PC-9 (cell line): ENCODE measurements around the gene CSH2. TPM values are rescaled to one million over a fixed set of nuclear protein-coding genes. Genes with fewer than 3 reads are reported as not detected.

Experiments used
- BruUV-seq: library from RNA; stranded (reverse); fragments of 400-500 nt; replicated peaks from 2 replicates; lab custom pipeline; 2021; lab: Mats Ljungman, UMichigan
- CTCF ChIA-PET: fragments of 300-600 bp; sonication (Branson Sonifier 250); formaldehyde crosslinking; loops from one replicate; lab custom pipeline; 2022; ENCODE audit warnings: antibody characterized with exemption; lab: Charles Lee
- POLR2A ChIA-PET: fragments of 300-600 bp; sonication (Branson Sonifier 250); formaldehyde crosslinking; loops from one replicate; lab custom pipeline; 2022; ENCODE audit warnings: antibody characterized with exemption; ENCODE audit not compliant: unreplicated experiment; lab: Charles Lee
- DNase-seq, 2 experiments: peaks; one replicate each; pipeline versions ENCODE4 v3.0.0 to v3.0.0-alpha.2; 2015 to 2022; ENCODE audit warnings: mixed read lengths in 1 of 2
- H2AFZ ChIP-seq: fragments of 200-600 bp; sonication (generic); 2 replicates; pipeline ENCODE4 v1.8.1; 2017; ENCODE audit warnings: antibody characterized with exemption
- H3F3A ChIP-seq: fragments of 200-600 bp; sonication (generic); 2 replicates; pipeline ENCODE4 v1.8.1; 2017; ENCODE audit warnings: antibody characterized with exemption, mild to moderate bottlenecking, low read depth; ENCODE audit not compliant: insufficient read depth
- H3K27ac ChIP-seq: fragments of 200-600 bp; sonication (generic); 2 replicates; pipeline ENCODE4 v1.6.1; 2016; ENCODE audit warnings: mixed run types
- H3K27me3 ChIP-seq: fragments of 200-600 bp; sonication (generic); 2 replicates; pipeline ENCODE4 v1.6.1; 2016; ENCODE audit warnings: low read depth, mixed run types; ENCODE audit not compliant: insufficient read depth
- H3K36me3 ChIP-seq: fragments of 200-600 bp; sonication (generic); 2 replicates; pipeline ENCODE4 v1.6.1; 2016; ENCODE audit warnings: low read depth, mixed run types
- H3K4me1 ChIP-seq: fragments of 200-600 bp; sonication (generic); replicated peaks from 2 replicates; pipeline ENCODE4 v1.6.1; 2016; ENCODE audit warnings: mixed run types; ENCODE audit not compliant: insufficient read depth
- H3K4me2 ChIP-seq: fragments of 200-600 bp; sonication (generic); 2 replicates; pipeline ENCODE4 v1.6.1; 2017; ENCODE audit warnings: mixed run types
- H3K4me3 ChIP-seq: fragments of 200-600 bp; sonication (generic); 2 replicates; pipeline ENCODE4 v1.6.1; 2016; ENCODE audit warnings: mixed run types
- H3K79me2 ChIP-seq: fragments of 200-600 bp; sonication (generic); 2 replicates; pipeline ENCODE4 v1.6.1; 2017; ENCODE audit warnings: low read depth, mixed run types
- H3K9me2 ChIP-seq: fragments of 200-600 bp; sonication (generic); 2 replicates; pipeline ENCODE4 v1.8.1; 2017; ENCODE audit warnings: mild to moderate bottlenecking; ENCODE audit not compliant: insufficient read depth
- H3K9me3 ChIP-seq: fragments of 200-600 bp; sonication (generic); 2 replicates; pipeline ENCODE4 v1.8.1; 2016; ENCODE audit warnings: low read depth; ENCODE audit not compliant: insufficient read depth
- H4K20me1 ChIP-seq: fragments of 200-600 bp; sonication (generic); 2 replicates; pipeline ENCODE4 v1.8.1; 2017; ENCODE audit not compliant: insufficient read depth
- EZH2 ChIP-seq: fragments of 200-600 bp; sonication (generic); IDR thresholded peaks from 2 replicates; pipeline ENCODE4 v1.8.0; 2017; ENCODE audit warnings: antibody characterized with exemption, low read depth
- intact Hi-C: fragments of 100-400 bp; cut with micrococcal nuclease; formaldehyde crosslinking; loops from one replicate; pipeline ENCODE4 v1.10.0; 2022; ENCODE audit not compliant: unreplicated experiment
- total RNA-seq: library from RNA; stranded (reverse); gene quantifications from 2 replicates; pipeline ENCODE4 v1.2.3, GENCODE V29; 2021
- TF ChIP-seq, protein P1 (sequence below): fragments of 200-600 bp; sonication (generic); conservative IDR thresholded peaks from 2 replicates; pipeline ENCODE4 v1.6.1; 2017; ENCODE audit warnings: mixed run types, antibody characterized with exemption, mild to moderate bottlenecking, moderate library complexity

CSH2 gene
- total RNA-seq, 1 experiment from 2014 or later = not detected

- Histone ChIP-seq H3K9me3 (no peaks in the 10 kb centered on the region), H3K4me1 (peaks cover 15% of the 10 kb centered on the region), H4K20me1 (peaks cover 38% of the 10 kb centered on the region), H3K4me3 (no peak overlapping the region), H3K36me3 (peaks cover 50% of the 10 kb centered on the region), H3K27ac (no peak overlapping the region), H3K79me2 (peaks cover 43% of the 10 kb centered on the region), H2AFZ (no peak overlapping the region), H3F3A (peaks cover 47% of the 10 kb centered on the region), H3K4me2 (no peak overlapping the region), H3K9me2 (no peaks in the 10 kb centered on the region), H3K27me3 (no peaks in the 10 kb centered on the region)
- no peak for DNase-seq
- TF ChIP-seq, protein P1, sequence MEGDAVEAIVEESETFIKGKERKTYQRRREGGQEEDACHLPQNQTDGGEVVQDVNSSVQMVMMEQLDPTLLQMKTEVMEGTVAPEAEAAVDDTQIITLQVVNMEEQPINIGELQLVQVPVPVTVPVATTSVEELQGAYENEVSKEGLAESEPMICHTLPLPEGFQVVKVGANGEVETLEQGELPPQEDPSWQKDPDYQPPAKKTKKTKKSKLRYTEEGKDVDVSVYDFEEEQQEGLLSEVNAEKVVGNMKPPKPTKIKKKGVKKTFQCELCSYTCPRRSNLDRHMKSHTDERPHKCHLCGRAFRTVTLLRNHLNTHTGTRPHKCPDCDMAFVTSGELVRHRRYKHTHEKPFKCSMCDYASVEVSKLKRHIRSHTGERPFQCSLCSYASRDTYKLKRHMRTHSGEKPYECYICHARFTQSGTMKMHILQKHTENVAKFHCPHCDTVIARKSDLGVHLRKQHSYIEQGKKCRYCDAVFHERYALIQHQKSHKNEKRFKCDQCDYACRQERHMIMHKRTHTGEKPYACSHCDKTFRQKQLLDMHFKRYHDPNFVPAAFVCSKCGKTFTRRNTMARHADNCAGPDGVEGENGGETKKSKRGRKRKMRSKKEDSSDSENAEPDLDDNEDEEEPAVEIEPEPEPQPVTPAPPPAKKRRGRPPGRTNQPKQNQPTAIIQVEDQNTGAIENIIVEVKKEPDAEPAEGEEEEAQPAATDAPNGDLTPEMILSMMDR = no peak
- TF ChIP-seq EZH2 = no peak
- POLR2A ChIA-PET = interaction anchor here (0.6 kb wide), 1 partner anchor 50 kb away, joined by 32 read pairs; the partner anchor contains the start of genes CCDC47 and DDX42
- BruUV-seq = no TSS peak
- CTCF ChIA-PET = no interaction called here
- intact Hi-C loops = no loop called here
These were observed 49.7 kb downstream of the CSH2 start for GRCh38 chr17:63823659-63824331.

- H2AFZ ChIP-seq = no peak overlapping the region
- no TSS peak for BruUV-seq
- ChIA-PET CTCF (no interaction called here), POLR2A (no interaction called here)
- intact Hi-C loops = no loop called here
- H3K27me3 ChIP-seq = no peaks in the 10 kb centered on the region
- H3K79me2 ChIP-seq = peaks cover 30% of the 10 kb centered on the region
- H3F3A ChIP-seq = peaks cover 56% of the 10 kb centered on the region
- peaks cover 52% of the 10 kb centered on the region for H3K36me3 ChIP-seq
- DNase-seq = no peak
- H4K20me1 ChIP-seq = peaks cover 38% of the 10 kb centered on the region; the same call in 1 of the 2 replicates
- H3K4me1 ChIP-seq = peaks cover 9% of the 10 kb centered on the region
- no peak for TF ChIP-seq EZH2
- TF ChIP-seq, protein P1 = no peak
- no peak overlapping the region for H3K4me3 ChIP-seq
- no peaks in the 10 kb centered on the region for H3K9me2 ChIP-seq
- H3K9me3 ChIP-seq = no peaks in the 10 kb centered on the region
- no peak overlapping the region for H3K4me2 ChIP-seq
- H3K27ac ChIP-seq = no peak overlapping the region
These were observed 50.9 kb downstream of the CSH2 start for GRCh38 chr17:63822537-63822936.

Other genes with a start within 250 kb of the CSH2 start
- 1.6 and 2.7 TPM in 2 replicates for gene LIMD2, start 173.6 kb downstream of the CSH2 start, total RNA-seq
- 28.8 and 30.6 TPM in 2 replicates for gene STRADA, start 131.9 kb downstream of the CSH2 start, total RNA-seq
- 64.0 and 89.3 TPM in 2 replicates for gene CCDC47, start 100.1 kb downstream of the CSH2 start, total RNA-seq
- gene DDX42, start 99.5 kb downstream of the CSH2 start, total RNA-seq = 107 and 130 TPM in 2 replicates
- 128 and 150 TPM in 2 replicates for gene PSMC5, start 46.2 kb downstream of the CSH2 start, total RNA-seq
- gene FTSJ3, start 46.0 kb downstream of the CSH2 start, total RNA-seq = 36.9 and 44.0 TPM in 2 replicates
- 73.6 and 98.7 TPM in 2 replicates for gene SMARCD2, start 31.0 kb downstream of the CSH2 start, total RNA-seq
- gene GH2, start 8.3 kb upstream of the CSH2 start, total RNA-seq = not detected in 2 replicates
- not detected in 2 replicates for gene CSH1, start 22.9 kb upstream of the CSH2 start, total RNA-seq
- not detected in 2 replicates for gene CSHL1, start 37.6 kb upstream of the CSH2 start, total RNA-seq
- gene GH1, start 45.2 kb upstream of the CSH2 start, total RNA-seq = not detected in 2 replicates
- not detected in 2 replicates for gene CD79B, start 58.7 kb upstream of the CSH2 start, total RNA-seq
- gene SCN4A, start 99.2 kb upstream of the CSH2 start, total RNA-seq = 1.4 and 1.7 TPM in 2 replicates
- gene PRR29, start 124.7 kb upstream of the CSH2 start, total RNA-seq = 2.4 and 2.8 TPM in 2 replicates
- gene ICAM2, start 147.0 kb upstream of the CSH2 start, total RNA-seq = 7.8 and 9.2 TPM in 2 replicates